Cardiac muscle cell (in vitro differentiated cells and primary cell): ENCODE measurements around the gene LAD1. TPM values are rescaled to one million over a fixed set of nuclear protein-coding genes. Genes with fewer than 3 reads are reported as not detected.

Experiments used
- DNase-seq, 2 donors: peaks; one replicate each; pipeline versions ENCODE4 v3.0.0 to v3.0.0-alpha.2; 2010 to 2017; ENCODE audit warnings: low read depth in 1 of 2, low spot score in 1 of 2
- H3K27ac ChIP-seq: fragments of 200-600 bp; sonication (generic); 2 replicates; pipeline ENCODE4 v1.5.1; 2016
- H3K27me3 ChIP-seq: fragments of 200-600 bp; sonication (generic); 2 replicates; pipeline ENCODE4 v1.6.0; 2016; ENCODE audit warnings: control low read depth
- H3K36me3 ChIP-seq: fragments of 200-600 bp; sonication (generic); 2 replicates; pipeline ENCODE4 v1.5.1; 2016; ENCODE audit warnings: control low read depth
- H3K4me1 ChIP-seq: fragments of 200-600 bp; sonication (generic); 2 replicates; pipeline ENCODE4 v1.8.1; 2017; ENCODE audit warnings: low read depth, mild to moderate bottlenecking, mixed run types
- H3K4me3 ChIP-seq: fragments of 200-600 bp; sonication (generic); 2 replicates; pipeline ENCODE4 v1.5.1; 2016; ENCODE audit warnings: mild to moderate bottlenecking
- H3K9me3 ChIP-seq: fragments of 200-600 bp; sonication (generic); 2 replicates; pipeline ENCODE4 v1.5.1; 2017; ENCODE audit warnings: low read depth, mild to moderate bottlenecking, control low read depth
- CTCF ChIP-seq: IDR thresholded peaks from 2 replicates; pipeline ENCODE4 v1.5.1; 2012; ENCODE audit warnings: low read depth, mild to moderate bottlenecking, low read length
- polyA plus RNA-seq: library from polyadenylated mRNA; unstranded; fragments of >200 nt; fragmentation: Nextera tagmentation; extraction: Ambion mirVana; gene quantifications from 2 replicates; pipeline ENCODE4 v1.2.1, GENCODE V29; 2016
- total RNA-seq: library from RNA; depleted of rRNA; stranded (reverse); fragments of >200 nt; gene quantifications from 2 replicates; pipeline ENCODE4 v1.2.3, GENCODE V29; 2016

The LAD1 gene, protein sequence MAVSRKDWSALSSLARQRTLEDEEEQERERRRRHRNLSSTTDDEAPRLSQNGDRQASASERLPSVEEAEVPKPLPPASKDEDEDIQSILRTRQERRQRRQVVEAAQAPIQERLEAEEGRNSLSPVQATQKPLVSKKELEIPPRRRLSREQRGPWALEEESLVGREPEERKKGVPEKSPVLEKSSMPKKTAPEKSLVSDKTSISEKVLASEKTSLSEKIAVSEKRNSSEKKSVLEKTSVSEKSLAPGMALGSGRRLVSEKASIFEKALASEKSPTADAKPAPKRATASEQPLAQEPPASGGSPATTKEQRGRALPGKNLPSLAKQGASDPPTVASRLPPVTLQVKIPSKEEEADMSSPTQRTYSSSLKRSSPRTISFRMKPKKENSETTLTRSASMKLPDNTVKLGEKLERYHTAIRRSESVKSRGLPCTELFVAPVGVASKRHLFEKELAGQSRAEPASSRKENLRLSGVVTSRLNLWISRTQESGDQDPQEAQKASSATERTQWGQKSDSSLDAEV
- total RNA-seq (8.4 and 12.6 TPM in 2 replicates), polyA plus RNA-seq (8.2 and 9.5 TPM in 2 replicates)

- Histone ChIP-seq H3K36me3 (no peaks in the 10 kb centered on the region), H3K4me1 (peaks cover 38% of the 10 kb centered on the region), H3K27me3 (peaks cover 2% of the 10 kb centered on the region), H3K27ac (no peak within 1 kb of the TSS), H3K9me3 (no peaks in the 10 kb centered on the region), H3K4me3 (peak within 1 kb of the TSS; percentile 30)
- DNase-seq: no peak
- TF ChIP-seq CTCF: no peak
Measured at GRCh38 chr1:201399018-201399351, at the start of gene LAD1. Gene LAD1, minus strand, starts transcription at chr1:201399324. Its CDS starts 18 bp downstream, at chr1:201399306.

DNA sequence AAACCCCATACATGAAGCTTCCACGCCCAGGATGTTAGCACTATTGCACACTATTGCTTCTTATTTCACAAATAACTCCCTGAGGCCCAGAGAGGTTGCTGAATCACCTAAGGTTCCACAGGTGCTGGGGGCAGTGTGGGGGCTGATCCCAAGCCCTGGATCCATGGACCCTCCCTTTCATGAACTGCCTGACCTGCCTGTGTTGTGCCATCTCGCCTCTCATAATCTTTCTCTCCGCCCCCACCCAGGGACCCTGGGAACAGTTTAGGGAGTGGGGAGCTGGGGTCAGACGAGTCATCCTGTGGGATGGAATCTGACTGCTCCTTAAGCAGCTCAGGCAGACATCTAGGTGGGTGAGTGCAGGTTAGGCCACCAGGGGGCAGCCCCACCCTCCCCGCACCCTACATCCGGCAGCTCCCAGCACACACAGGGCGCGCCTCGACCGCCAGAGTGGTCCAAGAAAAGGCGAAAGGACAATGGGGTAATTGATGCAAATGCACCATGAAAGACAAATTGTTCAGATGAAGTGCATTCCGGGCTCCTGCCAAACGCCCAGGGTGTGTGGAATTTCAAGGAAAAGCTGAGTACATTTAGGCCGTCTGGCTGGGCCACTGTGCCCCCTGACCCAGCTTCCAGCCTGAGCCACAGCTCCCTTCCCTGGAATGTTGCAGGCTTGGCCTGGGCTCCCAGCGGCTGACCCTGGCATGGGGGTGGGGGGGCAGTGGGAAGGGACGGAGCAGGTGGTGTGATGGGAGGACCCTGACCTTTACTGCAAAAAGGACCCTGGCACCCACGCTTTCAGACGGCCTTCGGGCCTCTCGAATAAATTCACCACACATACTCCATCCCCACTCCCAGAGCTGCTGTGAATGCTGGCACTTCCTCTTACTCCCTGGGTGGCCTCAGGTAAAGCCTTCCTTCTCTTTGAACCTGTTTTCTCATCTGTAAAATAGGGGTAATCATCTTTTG, 49.1 kb upstream of the LAD1 start:
- peak; percentile 90 for TF ChIP-seq CTCF
- no peak overlapping the region for H3K27ac ChIP-seq
- H3K4me3 ChIP-seq: no peak overlapping the region
- H3K36me3 ChIP-seq: no peaks in the 10 kb centered on the region
- peak; percentile 80 to 88 for DNase-seq
- no peaks in the 10 kb centered on the region for H3K9me3 ChIP-seq
- peaks cover 5% of the 10 kb centered on the region for H3K4me1 ChIP-seq
- no peaks in the 10 kb centered on the region for H3K27me3 ChIP-seq

- TF ChIP-seq CTCF: no peak
- no peaks in the 10 kb centered on the region for H3K36me3 ChIP-seq
- H3K27me3 ChIP-seq: no peaks in the 10 kb centered on the region
- no peak overlapping the region for H3K4me3 ChIP-seq
- no peak overlapping the region for H3K27ac ChIP-seq
- H3K4me1 ChIP-seq: peaks cover 5% of the 10 kb centered on the region
- no peak for DNase-seq
- no peaks in the 10 kb centered on the region for H3K9me3 ChIP-seq
Measured at GRCh38 chr1:201445310-201445709, 46.2 kb upstream of the LAD1 start.

- peaks cover 7% of the 10 kb centered on the region for H3K4me1 ChIP-seq
- H3K36me3 ChIP-seq: no peaks in the 10 kb centered on the region
- H3K27me3 ChIP-seq: no peaks in the 10 kb centered on the region
- no peak overlapping the region for H3K27ac ChIP-seq
- H3K9me3 ChIP-seq: no peaks in the 10 kb centered on the region
- peak in 1 of 2 donors; percentile 57 for DNase-seq
- no peak overlapping the region for H3K4me3 ChIP-seq
- TF ChIP-seq CTCF: peak; percentile 4
Measured at GRCh38 chr1:201444792-201445191, 45.7 kb upstream of the LAD1 start.

DNA sequence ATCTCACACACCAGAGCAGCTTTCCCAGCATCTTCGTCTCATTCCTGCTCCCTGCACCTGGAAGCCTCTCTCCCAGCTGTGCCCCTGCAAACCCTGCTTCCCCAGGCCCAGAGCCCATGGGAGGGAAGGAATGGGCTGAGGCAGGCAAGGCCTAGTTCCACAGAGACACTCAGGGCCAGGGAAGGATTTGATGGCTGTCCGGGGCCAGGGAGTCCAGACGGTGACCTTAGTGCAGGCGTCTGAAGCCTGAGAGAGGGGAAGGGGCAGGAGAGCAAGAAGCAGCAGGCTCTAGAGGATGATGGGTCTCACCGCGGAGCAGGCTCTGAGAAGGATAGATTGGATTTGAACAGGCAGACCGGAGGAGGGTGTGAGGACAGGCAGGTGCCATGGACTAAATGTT, 44.6 kb upstream of the LAD1 start:
- Histone ChIP-seq H3K36me3 (no peaks in the 10 kb centered on the region), H3K27me3 (no peaks in the 10 kb centered on the region), H3K9me3 (no peaks in the 10 kb centered on the region), H3K4me1 (peaks cover 11% of the 10 kb centered on the region), H3K27ac (no peak overlapping the region), H3K4me3 (no peak overlapping the region)
- DNase-seq: no peak
- no peak for TF ChIP-seq CTCF
